CD4-positive, alpha-beta memory T cell (primary cell): ENCODE results near the gene TSPAN14. TPM values are rescaled to one million over a fixed set of nuclear protein-coding genes. Genes with fewer than 3 reads are reported as not detected.

Source experiments
- CTCF ChIA-PET: fragments of 350-600 bp; sonication (Branson Sonifier 250); formaldehyde crosslinking; loops from one replicate; lab custom pipeline; 2021; ENCODE audit warnings: inconsistent platforms; ENCODE audit not compliant: partially characterized antibody; lab: Charles Lee
- POLR2A ChIA-PET: fragments of 350-600 bp; sonication (Branson Sonifier 250); formaldehyde crosslinking; loops from one replicate; lab custom pipeline; 2021; ENCODE audit not compliant: partially characterized antibody; lab: Charles Lee
- DNase-seq, 5 donors: peaks; one replicate each; pipeline versions ENCODE4 v3.0.0 to v3.0.0-alpha.2; 2020 to 2022; ENCODE audit warnings: mixed read lengths in 1 of 5
- H3K27ac ChIP-seq: one replicate; pipeline ENCODE4 v1.7.0; 2013; ENCODE audit warnings: low read depth, low read length
- H3K27me3 ChIP-seq: 2 replicates; pipeline ENCODE4 v1.7.0; 2013; ENCODE audit warnings: mild to moderate bottlenecking, low read length, moderate library complexity; ENCODE audit not compliant: insufficient read depth
- H3K36me3 ChIP-seq: 2 replicates; pipeline ENCODE4 v1.7.0; 2013; ENCODE audit warnings: mild to moderate bottlenecking, low read length, moderate library complexity; ENCODE audit not compliant: insufficient read depth
- H3K4me1 ChIP-seq: 2 replicates; pipeline ENCODE4 v1.7.0; 2013; ENCODE audit warnings: mild to moderate bottlenecking, low read length, moderate library complexity; ENCODE audit not compliant: insufficient read depth
- H3K4me3 ChIP-seq, 2 donors: one replicate each; pipeline ENCODE4 v1.7.0; 2013; ENCODE audit warnings: low read length in 2 of 2, mild to moderate bottlenecking in 1 of 2
- H3K9me3 ChIP-seq, 2 donors: one replicate each; pipeline ENCODE4 v1.7.0; 2013; ENCODE audit warnings: low read length in 2 of 2, control low read depth in 1 of 2; ENCODE audit not compliant: control insufficient read depth in 1 of 2
- H3K27ac Mint-ChIP-seq, 7 donors: one replicate each; pipeline ENCODE4 v1.8.0; 2020 to 2021; ENCODE audit warnings: mixed read lengths in 7 of 7, mild to moderate bottlenecking in 6 of 7, inconsistent platforms in 3 of 7, moderate library complexity in 3 of 7
- H3K27me3 Mint-ChIP-seq, 2 donors: one replicate each; pipeline ENCODE4 v1.8.0; 2020 to 2021; ENCODE audit warnings: mixed read lengths in 2 of 2
- H3K36me3 Mint-ChIP-seq, 2 donors: one replicate each; pipeline ENCODE4 v1.8.0; 2020 to 2021; ENCODE audit warnings: mixed read lengths in 2 of 2, inconsistent platforms in 1 of 2, mild to moderate bottlenecking in 1 of 2
- H3K4me1 Mint-ChIP-seq, 4 donors: one replicate each; pipeline ENCODE4 v1.8.0; 2020 to 2021; ENCODE audit warnings: mixed read lengths in 4 of 4, mild to moderate bottlenecking in 1 of 4
- H3K4me3 Mint-ChIP-seq, 8 donors: one replicate each; pipeline ENCODE4 v1.8.0; 2020 to 2021; ENCODE audit warnings: mixed read lengths in 8 of 8, mild to moderate bottlenecking in 7 of 8, moderate library complexity in 6 of 8, inconsistent platforms in 3 of 8
- H3K9me3 Mint-ChIP-seq, 8 donors: one replicate each; pipeline ENCODE4 v1.8.0; 2020 to 2021; ENCODE audit warnings: mixed read lengths in 8 of 8, mild to moderate bottlenecking in 5 of 8, inconsistent platforms in 3 of 8, moderate library complexity in 1 of 8
- intact Hi-C: fragments of 100-400 bp; cut with micrococcal nuclease; formaldehyde crosslinking; loops from one replicate; pipeline ENCODE4 v1.15.1; 2023
- polyA plus RNA-seq, 2 donors: library from polyadenylated mRNA; unstranded; fragments of 300-500 nt; fragmentation: Illumina TruSeq; gene quantifications; one replicate each; pipeline ENCODE4 v1.2.3, GENCODE V29; 2021
- total RNA-seq, 2 experiments: library from RNA; stranded (reverse); gene quantifications; one replicate each; pipeline ENCODE4 v1.2.3, GENCODE V29; 2021

Gene TSPAN14
- total and polyA plus RNA-seq, 4 experiments from 2014 or later = 148 to 246 (median 152) TPM

DNA sequence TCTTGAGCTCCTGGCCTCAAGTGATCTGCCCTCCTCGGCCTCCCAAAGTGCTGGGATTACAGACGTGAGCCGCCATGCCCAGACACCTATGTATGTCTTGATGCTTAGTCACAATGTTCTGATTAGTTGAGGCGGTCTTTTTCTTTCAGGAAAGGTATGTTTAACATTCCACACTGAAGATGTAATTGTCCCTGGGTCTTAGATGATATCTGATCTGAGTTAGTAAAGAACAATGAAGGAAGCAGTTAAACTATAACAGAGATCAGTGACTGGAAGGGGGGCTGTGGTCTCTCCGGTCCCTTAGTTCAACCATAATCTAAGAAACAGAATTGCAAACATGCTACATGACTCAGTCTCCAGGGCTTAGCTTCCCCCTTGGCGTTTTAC, 52.1 kb downstream of the TSPAN14 start:
- Mint-ChIP-seq H3K36me3 (peaks cover 33 to 69% of the 10 kb centered on the region in 2 donors), H3K4me1 (peaks cover 57 to 79% (median 65%) of the 10 kb centered on the region in 4 donors), H3K4me3 (no peak overlapping the region), H3K9me3 (no peaks in the 10 kb centered on the region), H3K27ac (peak overlapping the region in 6 of 7 donors; percentile 59 to 92 (median 74)), H3K27me3 (no peaks in the 10 kb centered on the region)
- Histone ChIP-seq H3K27ac (peak overlapping the region; percentile 51), H3K4me1 (peaks cover 54% of the 10 kb centered on the region), H3K9me3 (no peaks in the 10 kb centered on the region), H3K4me3 (no peak overlapping the region), H3K36me3 (peaks cover 52% of the 10 kb centered on the region), H3K27me3 (no peaks in the 10 kb centered on the region)
- CTCF ChIA-PET = interaction anchor here (0.8 to 21.6 kb wide), 28 partner anchors 8 to 157 kb away, joined by 3 to 814 read pairs (median 5); partner anchors contain the start of genes PRXL2A and TSPAN14
- intact Hi-C loops = no loop called here
- no peak for DNase-seq
- POLR2A ChIA-PET = interaction anchor here (0.9 to 11.7 kb wide), 6 partner anchors 14 to 123 kb away, joined by 3 to 713 read pairs (median 10); partner anchors contain the start of gene TSPAN14

GRCh38 chr10:80506836-80507487, 52.9 kb downstream of the TSPAN14 start:
- H3K36me3 Mint-ChIP-seq = peaks cover 35 to 72% of the 10 kb centered on the region in 2 donors
- POLR2A ChIA-PET = interaction anchor here (1.0 to 11.7 kb wide), 3 partner anchors 38 to 63 kb away, joined by 3 to 713 read pairs (median 3); partner anchors contain the start of gene TSPAN14
- peaks cover 53 to 79% (median 63%) of the 10 kb centered on the region in 4 donors for H3K4me1 Mint-ChIP-seq
- no peaks in the 10 kb centered on the region for H3K9me3 Mint-ChIP-seq
- peak overlapping the region; percentile 51 for H3K27ac ChIP-seq
- peaks cover 59% of the 10 kb centered on the region for H3K36me3 ChIP-seq
- H3K27me3 ChIP-seq = no peaks in the 10 kb centered on the region
- H3K4me3 Mint-ChIP-seq = no peak overlapping the region
- no peak for DNase-seq
- CTCF ChIA-PET = interaction anchor here (1.0 to 21.6 kb wide), 10 partner anchors 8 to 129 kb away, joined by 3 to 814 read pairs (median 14); partner anchors contain the start of gene TSPAN14
- no peak overlapping the region for H3K4me3 ChIP-seq
- intact Hi-C loops = no loop called here
- H3K27ac Mint-ChIP-seq = peak overlapping the region in 5 of 7 donors; percentile 36 to 74 (median 57)
- H3K4me1 ChIP-seq = peaks cover 50% of the 10 kb centered on the region
- no peaks in the 10 kb centered on the region for H3K27me3 Mint-ChIP-seq
- no peaks in the 10 kb centered on the region for H3K9me3 ChIP-seq

DNA sequence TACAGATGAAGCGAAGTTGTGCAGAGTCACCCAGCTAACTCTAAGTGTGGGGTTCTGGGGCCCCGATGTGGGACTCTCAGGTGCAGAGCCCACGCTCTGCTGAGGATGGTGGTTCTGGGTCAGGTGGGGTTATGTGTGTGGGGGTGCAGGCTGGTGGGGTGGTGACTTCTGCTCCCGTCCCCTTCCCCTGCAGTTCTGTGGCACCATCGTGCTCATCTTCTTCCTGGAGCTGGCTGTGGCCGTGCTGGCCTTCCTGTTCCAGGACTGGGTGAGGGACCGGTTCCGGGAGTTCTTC, 54.9 kb downstream of the TSPAN14 start:
- DNase-seq = no peak
- Histone ChIP-seq H3K9me3 (no peaks in the 10 kb centered on the region), H3K4me1 (peaks cover 29% of the 10 kb centered on the region), H3K27me3 (no peaks in the 10 kb centered on the region), H3K4me3 (no peak overlapping the region), H3K36me3 (peaks cover 80% of the 10 kb centered on the region), H3K27ac (no peak overlapping the region)
- Mint-ChIP-seq H3K36me3 (peaks cover 51 to 76% of the 10 kb centered on the region in 2 donors), H3K4me1 (peaks cover 32 to 58% (median 44%) of the 10 kb centered on the region in 4 donors), H3K27me3 (no peaks in the 10 kb centered on the region), H3K9me3 (no peaks in the 10 kb centered on the region), H3K27ac (peak overlapping the region in 2 of 7 donors; percentile 51 to 55), H3K4me3 (no peak overlapping the region)
- ChIA-PET CTCF (interaction anchor here (0.9 to 21.6 kb wide), 4 partner anchors 10 to 127 kb away, joined by 3 to 814 read pairs (median 266); partner anchors contain the start of gene TSPAN14), POLR2A (interaction anchor here (1.0 to 1.6 kb wide), 3 partner anchors 22 to 101 kb away, joined by 3 read pairs; partner anchors contain the start of gene PRXL2A)
- intact Hi-C loops = no loop called here

DNA sequence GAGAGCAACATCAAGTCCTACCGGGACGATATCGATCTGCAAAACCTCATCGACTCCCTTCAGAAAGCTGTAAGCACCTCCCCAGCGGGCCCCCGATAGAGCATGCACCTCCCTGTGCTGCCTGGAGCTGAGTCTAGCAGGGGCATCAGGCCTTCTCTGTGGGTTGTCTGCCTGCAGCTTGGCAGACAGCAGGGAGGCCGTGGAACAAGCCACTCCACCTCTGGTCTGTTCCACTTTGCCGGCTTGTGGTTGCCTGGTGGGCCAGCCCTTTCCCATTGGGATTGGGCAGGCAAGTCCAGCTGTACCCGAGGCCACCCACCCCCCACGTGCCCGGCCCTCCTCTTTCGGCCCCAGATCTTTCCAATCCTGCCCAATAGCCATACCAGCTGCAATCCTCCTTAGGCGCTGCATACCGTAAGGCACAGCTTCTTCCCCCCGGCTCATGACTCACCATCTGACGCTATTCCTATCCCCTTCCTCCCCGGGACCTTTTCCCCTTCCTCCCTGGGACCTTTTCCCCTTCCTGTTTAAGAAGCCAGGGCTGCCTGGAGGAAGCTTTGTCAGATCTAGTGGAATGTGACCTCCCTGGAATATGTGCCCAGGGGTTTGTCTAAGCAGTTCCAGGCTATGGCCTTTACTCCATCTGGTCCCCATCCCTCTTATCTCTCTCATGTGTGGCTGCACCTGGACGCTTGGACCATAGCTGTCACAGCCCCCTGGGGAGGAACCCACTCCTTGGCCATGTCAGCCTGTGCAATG, 55.5 kb downstream of the TSPAN14 start:
- peaks cover 56 to 79% of the 10 kb centered on the region in 2 donors for H3K36me3 Mint-ChIP-seq
- intact Hi-C loops = no loop called here
- ChIA-PET POLR2A (interaction anchor here (0.9 to 1.8 kb wide), 5 partner anchors 19 to 101 kb away, joined by 3 read pairs; partner anchors contain the start of gene PRXL2A), CTCF (interaction anchor here (0.9 to 21.6 kb wide), 6 partner anchors 11 to 127 kb away, joined by 3 to 814 read pairs (median 10); partner anchors contain the start of gene TSPAN14)
- H3K9me3 Mint-ChIP-seq = no peaks in the 10 kb centered on the region
- peaks cover 85% of the 10 kb centered on the region for H3K36me3 ChIP-seq
- peak overlapping the region; percentile 6 to 95 (median 75) for H3K27ac Mint-ChIP-seq
- H3K27ac ChIP-seq = no peak overlapping the region
- no peaks in the 10 kb centered on the region for H3K27me3 Mint-ChIP-seq
- peaks cover 26 to 53% (median 39%) of the 10 kb centered on the region in 4 donors for H3K4me1 Mint-ChIP-seq
- no peak overlapping the region for H3K4me3 ChIP-seq
- no peak for DNase-seq
- H3K4me3 Mint-ChIP-seq = peak overlapping the region in 1 of 8 donors; percentile 35
- H3K9me3 ChIP-seq = no peaks in the 10 kb centered on the region
- H3K27me3 ChIP-seq = no peaks in the 10 kb centered on the region
- H3K4me1 ChIP-seq = peaks cover 23% of the 10 kb centered on the region

DNA sequence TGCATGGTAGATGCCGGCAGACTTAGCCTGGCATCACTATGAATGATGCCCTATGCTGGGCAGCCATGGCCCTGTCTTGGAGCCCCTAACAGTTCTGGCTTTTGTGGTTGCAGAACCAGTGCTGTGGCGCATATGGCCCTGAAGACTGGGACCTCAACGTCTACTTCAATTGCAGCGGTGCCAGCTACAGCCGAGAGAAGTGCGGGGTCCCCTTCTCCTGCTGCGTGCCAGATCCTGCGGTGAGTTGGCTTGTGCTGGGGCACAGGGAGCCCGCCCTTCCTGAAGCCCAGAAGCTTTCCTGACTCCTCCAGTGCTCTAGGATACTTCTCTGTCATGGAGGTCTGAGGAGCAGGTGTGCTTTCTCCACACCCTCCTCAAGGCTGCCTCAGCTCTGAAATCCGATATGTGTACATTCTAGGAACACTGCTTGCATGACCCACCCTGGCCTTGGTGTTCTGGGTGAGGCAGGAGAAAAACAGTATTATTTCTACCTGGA, 58.0 kb downstream of the TSPAN14 start:
- no peaks in the 10 kb centered on the region for H3K9me3 ChIP-seq
- H3K27ac ChIP-seq = peak overlapping the region; percentile 35
- peaks cover 7% of the 10 kb centered on the region for H3K4me1 ChIP-seq
- ChIA-PET POLR2A (interaction anchor here (0.9 to 2.6 kb wide), 6 partner anchors 9 to 67 kb away, joined by 4 to 7 read pairs (median 5); no protein-coding TSS in a partner anchor), CTCF (interaction anchor here (0.6 to 21.6 kb wide), 14 partner anchors 7 to 134 kb away, joined by 3 to 814 read pairs (median 4); partner anchors contain the start of genes PRXL2A and TSPAN14)
- Mint-ChIP-seq H3K4me3 (peak overlapping the region in 1 of 8 donors; percentile 35), H3K4me1 (peaks cover 16 to 35% (median 23%) of the 10 kb centered on the region in 4 donors), H3K9me3 (peaks cover 0 to 4% (median 0%) of the 10 kb centered on the region in 8 donors), H3K27me3 (no peaks in the 10 kb centered on the region), H3K36me3 (peaks cover 73 to 82% of the 10 kb centered on the region in 2 donors), H3K27ac (peak overlapping the region in 5 of 7 donors; percentile 70 to 95 (median 82))
- DNase-seq = no peak
- H3K27me3 ChIP-seq = no peaks in the 10 kb centered on the region
- intact Hi-C loops = no loop called here
- H3K36me3 ChIP-seq = peaks cover 91% of the 10 kb centered on the region
- H3K4me3 ChIP-seq = no peak overlapping the region

DNA sequence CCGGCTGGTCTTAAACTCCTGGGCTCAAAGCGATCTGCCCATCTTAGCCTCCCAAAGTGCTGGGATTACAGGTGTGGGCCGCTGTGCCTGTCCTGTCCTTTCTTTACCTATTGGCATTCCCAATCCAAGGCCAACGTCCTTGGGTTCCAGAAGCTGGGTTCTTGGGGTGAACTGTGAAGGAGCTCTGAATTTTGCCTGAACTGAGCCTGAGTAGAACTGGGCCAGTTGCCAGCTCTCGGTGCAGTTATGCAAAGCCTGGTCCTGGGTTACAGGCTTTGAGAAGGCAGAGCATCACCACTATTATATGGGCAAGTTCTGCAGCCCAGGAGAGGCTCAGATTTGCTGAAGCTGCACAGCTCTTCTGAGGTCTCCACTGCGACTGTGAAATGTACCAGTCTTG, 59.0 kb downstream of the TSPAN14 start:
- intact Hi-C loops = no loop called here
- H3K36me3 ChIP-seq = peaks cover 93% of the 10 kb centered on the region
- no peaks in the 10 kb centered on the region for H3K27me3 ChIP-seq
- H3K27ac Mint-ChIP-seq = peak overlapping the region in 2 of 7 donors; percentile 35 to 95
- H3K4me3 ChIP-seq = no peak overlapping the region
- H3K4me1 ChIP-seq = peaks cover 7% of the 10 kb centered on the region
- peaks cover 15 to 35% (median 23%) of the 10 kb centered on the region in 4 donors for H3K4me1 Mint-ChIP-seq
- H3K27me3 Mint-ChIP-seq = no peaks in the 10 kb centered on the region
- H3K4me3 Mint-ChIP-seq = no peak overlapping the region
- no peak overlapping the region for H3K27ac ChIP-seq
- H3K36me3 Mint-ChIP-seq = peaks cover 71 to 85% of the 10 kb centered on the region in 2 donors
- ChIA-PET CTCF (interaction anchor here (0.6 to 21.6 kb wide), 10 partner anchors 8 to 135 kb away, joined by 3 to 814 read pairs (median 4); partner anchors contain the start of gene TSPAN14), POLR2A (interaction anchor here (1.4 to 2.6 kb wide), 2 partner anchors 17 to 45 kb away, joined by 3 to 7 read pairs; no protein-coding TSS in a partner anchor)
- no peak for DNase-seq
- H3K9me3 Mint-ChIP-seq = peaks cover 0 to 4% (median 0%) of the 10 kb centered on the region in 8 donors
- H3K9me3 ChIP-seq = no peaks in the 10 kb centered on the region
